Right forelimb (tissue), 1 donor: Measurements from ENCODE around the gene ATP10D.
"Not testable (repeated sequence)": the region's sequence is repeated elsewhere in the genome, so short reads cannot be mapped to it uniquely, and the experiment has no call there.

Source experiments
- DNase-seq: peaks from one replicate; pipeline ENCODE4 v3.0.0-alpha.2; 2018

ATP10D gene

GRCh38 chr4:47538111-47538824, 53.2 kb downstream of the ATP10D start:
- DNase-seq, result no peak

DNA sequence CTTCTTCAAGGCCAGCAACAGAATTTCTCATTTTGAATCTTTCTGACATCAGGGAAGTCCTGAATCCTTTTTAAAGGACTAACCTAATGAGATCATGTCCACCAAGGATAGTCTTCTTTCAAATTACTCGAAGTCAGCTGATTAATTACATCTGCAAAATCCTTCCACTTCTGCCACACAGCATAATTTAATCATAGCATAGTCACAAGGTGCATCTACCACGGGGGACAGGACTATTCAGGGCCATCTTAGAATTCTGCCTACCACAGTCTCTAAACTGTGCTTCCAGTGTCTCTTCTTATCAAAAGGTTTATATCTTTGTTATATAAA, 53.7 kb downstream of the ATP10D start:
- DNase-seq, result no peak

GRCh38 chr4:47542640-47543039, 57.6 kb downstream of the ATP10D start:
- DNase-seq, result not testable (repeated sequence)

- no peak for DNase-seq
Measured at GRCh38 chr4:47543331-47543730, 58.3 kb downstream of the ATP10D start.

GRCh38 chr4:47550357-47550756, 65.3 kb downstream of the ATP10D start:
- DNase-seq, result not testable (repeated sequence)

DNA sequence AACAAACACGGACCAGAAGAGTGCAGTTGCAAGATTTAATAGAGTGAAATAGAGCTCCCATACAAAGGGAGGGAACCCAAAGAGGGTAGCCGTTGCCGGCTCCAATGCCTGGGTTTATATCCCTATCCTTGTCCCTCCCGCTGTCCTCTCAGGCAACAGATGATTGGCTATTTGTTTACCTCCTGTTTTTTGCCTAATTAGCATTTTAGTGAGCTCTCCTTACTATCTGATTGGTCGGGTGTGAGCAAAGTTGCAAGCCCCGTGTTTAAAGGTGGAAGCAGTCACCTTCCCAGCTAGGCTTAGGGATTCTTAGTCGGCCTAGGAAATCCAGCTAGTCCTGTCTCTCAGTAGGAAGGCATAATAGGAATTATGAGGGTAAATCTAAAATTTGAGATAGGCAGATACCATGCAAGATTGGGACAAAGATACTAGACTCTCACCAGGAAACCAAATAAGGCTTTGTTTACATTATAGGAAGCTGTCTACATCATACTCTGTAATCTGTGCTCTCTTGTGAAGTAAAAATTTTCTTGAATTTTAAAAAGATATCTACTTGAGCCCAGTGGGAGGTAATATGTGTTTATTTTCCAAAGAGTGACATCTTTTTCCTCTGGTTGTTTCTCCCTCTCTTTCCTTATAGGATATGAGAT, 65.9 kb downstream of the ATP10D start:
- no peak for DNase-seq

DNA sequence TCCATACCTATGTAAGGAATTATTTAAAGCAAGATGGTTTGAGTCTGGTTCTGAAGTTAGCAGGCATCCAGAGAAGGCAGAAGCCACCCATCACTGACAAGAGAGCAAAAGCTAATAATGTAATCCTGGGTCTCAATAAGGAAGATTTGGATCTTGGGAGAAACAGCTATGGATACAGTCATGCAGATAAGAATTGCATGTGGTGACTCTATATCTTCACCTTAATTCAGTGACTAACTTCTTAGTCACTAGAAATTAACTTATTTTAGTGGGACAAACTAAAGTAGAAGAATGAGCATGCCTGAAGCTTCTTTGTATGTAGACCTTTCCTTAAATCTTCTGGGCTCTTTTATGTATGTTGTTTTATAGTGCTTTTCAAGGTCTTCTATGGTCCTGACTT, 66.6 kb downstream of the ATP10D start:
- DNase-seq, result no peak

- no peak for DNase-seq
Measured at GRCh38 chr4:47553329-47554125, 68.5 kb downstream of the ATP10D start.

DNA sequence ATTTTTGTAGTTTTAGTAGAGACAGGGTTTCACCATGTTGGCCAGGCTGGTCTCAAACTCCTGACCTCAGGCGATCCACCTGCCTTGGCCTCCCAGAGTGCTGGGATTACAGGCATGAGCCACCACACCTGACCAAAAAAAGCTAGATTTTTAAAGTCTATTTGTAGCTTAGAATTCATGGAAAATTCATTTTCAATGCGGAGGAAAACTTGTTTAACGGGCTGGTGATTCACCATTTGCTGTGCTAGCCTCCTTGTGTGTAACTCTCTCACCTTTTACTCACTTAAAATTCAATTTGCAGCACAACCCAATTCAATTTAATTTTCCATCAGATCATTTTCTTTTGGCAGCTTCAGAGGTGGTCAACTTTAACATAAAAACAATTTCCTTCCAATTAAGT, 70.8 kb downstream of the ATP10D start:
- not testable (repeated sequence) for DNase-seq

DNA sequence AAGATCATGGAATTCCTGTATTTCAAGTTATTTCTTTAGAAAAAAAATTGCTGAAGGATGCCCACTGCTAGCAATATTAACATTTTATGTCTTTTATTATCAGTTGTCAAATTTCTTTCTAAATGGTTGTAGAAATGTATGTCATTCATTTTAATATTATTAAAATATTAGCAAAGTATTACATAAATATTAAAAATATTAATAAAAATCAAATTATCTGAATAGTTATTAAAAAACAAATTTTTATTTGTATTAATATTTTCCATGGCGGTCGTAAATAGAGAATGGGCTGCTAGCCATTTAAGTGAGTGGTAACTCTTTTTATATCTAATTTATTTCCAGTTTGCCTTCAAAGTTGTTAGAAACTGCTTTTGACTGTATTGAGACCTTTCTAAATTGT, 72.2 kb downstream of the ATP10D start:
- no peak for DNase-seq

GRCh38 chr4:47560682-47561081, 75.6 kb downstream of the ATP10D start:
- no peak for DNase-seq

DNA sequence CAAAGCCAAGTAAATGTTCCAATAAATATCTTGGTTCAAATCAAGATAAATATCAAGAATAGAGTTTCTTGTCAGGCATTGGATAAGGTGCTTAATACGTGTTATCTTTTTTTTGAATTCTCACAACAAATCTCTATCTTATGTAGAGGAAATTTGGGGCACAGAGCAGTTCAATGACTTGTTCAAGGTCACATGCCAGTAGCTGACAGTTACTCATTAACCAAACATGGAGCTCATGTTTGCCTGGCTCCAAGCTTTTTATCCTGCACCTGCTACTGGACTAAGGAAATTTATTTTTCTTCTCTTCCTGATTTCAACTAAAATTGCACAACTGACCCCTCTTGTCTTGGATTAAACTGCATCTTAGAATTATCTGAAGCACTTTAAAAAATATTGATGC, 76.3 kb downstream of the ATP10D start:
- no peak for DNase-seq

DNA sequence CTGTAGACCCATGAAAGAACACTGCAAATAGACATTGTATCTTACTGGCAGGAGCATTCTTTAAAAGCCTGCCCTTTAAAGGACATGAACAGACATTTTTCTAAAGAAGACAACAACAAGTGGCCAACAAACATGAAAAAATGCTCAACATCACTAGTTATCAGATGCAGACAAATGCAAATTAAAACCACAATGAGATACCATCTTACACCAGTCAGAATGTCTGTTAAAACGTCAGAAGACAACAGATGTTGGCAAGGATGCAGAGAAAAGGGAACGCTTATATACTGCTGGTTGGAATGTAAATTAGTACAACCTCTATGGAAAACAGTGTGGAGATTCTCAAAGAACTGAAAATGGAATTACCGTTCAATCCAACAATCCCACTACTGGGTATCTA, 77.2 kb downstream of the ATP10D start:
- DNase-seq, result no peak

GRCh38 chr4:47566566-47566965, 81.5 kb downstream of the ATP10D start:
- no peak for DNase-seq

DNA sequence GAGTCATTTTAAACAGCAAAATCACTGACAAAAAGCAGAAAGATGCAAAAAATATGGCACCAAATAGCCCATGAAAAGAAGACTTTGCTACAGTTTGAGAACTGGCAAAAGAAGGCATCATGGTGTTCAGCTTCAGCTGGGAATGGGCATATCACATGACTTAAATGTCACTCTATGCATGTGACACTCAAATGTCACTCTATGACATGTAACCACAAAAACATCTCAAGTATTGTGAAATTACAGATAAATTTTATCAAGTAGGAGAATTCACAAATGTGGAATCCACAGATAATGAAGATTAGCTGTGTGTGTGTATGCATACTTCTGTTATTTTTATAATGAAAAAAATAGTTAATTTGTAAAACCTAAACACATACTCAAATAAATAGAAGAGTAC, 81.9 kb downstream of the ATP10D start:
- DNase-seq, result no peak

- no peak for DNase-seq
Measured at GRCh38 chr4:47567511-47567910, 82.4 kb downstream of the ATP10D start.

DNA sequence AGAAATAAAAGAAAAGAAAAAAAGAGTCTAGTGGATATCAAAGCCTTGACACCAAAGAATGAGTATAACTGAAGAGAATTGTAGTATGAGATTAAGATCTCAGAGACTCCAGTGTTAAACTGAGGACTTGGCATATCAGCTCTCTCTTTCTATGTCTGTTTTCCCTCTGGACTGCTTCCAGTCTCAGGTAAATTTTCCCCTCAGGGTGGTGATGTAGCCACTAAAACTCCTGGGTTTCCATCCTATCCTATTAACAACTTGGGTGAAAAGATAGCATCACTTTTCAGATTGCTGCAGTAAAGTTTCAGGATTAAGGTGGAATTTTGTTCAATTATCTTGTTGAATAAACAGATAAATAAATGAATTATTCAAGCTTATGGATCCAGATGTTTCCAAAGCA, 85.7 kb downstream of the ATP10D start:
- no peak for DNase-seq

- DNase-seq, result no peak
Measured at GRCh38 chr4:47572981-47573380, 87.9 kb downstream of the ATP10D start.

GRCh38 chr4:47577779-47578553, 92.9 kb downstream of the ATP10D start:
- DNase-seq, result no peak

GRCh38 chr4:47579235-47579634, 94.2 kb downstream of the ATP10D start:
- DNase-seq, result no peak

DNA sequence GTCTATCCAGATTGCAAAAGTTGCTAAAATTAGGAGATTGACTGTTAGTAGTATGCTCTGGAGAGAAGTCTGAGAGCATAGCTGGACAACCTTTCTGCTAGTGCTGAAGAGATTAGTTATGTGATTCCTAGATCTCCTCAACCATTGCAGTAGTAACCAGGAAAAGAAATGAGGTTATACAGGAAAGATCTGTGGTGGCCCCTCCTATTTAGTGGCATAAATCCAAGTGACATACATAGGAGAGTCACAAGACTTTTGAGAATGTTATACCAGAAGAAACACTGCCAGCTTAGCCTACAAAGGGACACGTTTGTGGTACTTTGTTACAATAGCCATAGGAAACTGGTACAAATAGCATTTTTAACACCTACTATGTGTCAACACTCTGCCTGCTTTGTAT, 105.2 kb downstream of the ATP10D start:
- no peak for DNase-seq

- DNase-seq, result no peak
Measured at GRCh38 chr4:47597696-47598095, 112.6 kb downstream of the ATP10D start.

DNA sequence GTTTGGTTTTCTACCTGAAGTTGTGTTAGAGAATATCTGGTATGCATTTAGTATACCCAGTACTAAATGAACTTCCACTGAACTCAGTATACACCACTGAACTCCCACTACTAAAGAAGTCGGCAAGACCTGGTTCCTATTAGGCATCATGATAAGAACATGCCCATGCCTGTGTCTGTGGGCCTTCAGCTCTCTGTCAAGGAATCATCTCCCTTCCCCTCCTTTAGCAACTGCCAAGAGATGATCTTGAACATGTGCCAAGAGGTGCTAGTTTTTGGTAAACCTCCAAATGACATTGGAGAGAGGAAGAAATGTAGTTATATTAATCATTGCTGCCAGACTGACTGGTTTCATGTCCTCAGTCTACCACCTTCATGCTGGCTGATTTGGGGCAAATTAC, 113.2 kb downstream of the ATP10D start:
- no peak for DNase-seq
